ENCODE measurements around the gene PTRH1.

PTRH1 gene

DNA sequence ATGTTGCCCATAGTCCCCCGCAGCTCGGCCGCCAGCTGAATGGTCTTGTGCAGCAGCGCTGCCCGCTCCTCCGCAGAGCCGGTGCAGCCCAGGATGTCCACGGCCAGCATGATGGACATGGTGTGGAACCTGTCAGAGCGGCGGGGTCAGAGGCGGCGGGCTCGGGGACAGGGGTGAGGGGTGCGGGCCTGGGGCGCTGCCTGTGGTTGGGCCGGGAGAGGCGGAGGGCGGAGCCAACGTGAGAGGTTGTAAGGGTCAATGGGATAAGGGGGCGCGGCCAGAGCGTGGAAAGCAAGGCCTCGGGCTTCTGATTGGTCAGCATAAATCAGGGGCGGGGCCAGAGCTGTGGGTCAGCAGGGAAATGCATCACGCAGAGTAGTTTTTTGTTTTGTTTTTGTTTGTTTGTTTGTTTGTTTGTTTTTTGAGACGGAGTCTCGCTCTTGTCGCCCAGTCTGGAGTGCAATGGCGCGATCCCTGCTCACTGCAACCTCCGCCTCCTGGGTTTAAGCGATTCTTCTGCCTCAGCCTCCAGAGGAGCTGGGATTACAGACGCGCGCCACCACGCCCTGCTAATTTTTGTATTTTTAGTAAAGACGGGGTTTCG, 26.5 kb upstream of the PTRH1 start:
- DNase-seq (ENCODE audit: low spot score) = no peak

DNA sequence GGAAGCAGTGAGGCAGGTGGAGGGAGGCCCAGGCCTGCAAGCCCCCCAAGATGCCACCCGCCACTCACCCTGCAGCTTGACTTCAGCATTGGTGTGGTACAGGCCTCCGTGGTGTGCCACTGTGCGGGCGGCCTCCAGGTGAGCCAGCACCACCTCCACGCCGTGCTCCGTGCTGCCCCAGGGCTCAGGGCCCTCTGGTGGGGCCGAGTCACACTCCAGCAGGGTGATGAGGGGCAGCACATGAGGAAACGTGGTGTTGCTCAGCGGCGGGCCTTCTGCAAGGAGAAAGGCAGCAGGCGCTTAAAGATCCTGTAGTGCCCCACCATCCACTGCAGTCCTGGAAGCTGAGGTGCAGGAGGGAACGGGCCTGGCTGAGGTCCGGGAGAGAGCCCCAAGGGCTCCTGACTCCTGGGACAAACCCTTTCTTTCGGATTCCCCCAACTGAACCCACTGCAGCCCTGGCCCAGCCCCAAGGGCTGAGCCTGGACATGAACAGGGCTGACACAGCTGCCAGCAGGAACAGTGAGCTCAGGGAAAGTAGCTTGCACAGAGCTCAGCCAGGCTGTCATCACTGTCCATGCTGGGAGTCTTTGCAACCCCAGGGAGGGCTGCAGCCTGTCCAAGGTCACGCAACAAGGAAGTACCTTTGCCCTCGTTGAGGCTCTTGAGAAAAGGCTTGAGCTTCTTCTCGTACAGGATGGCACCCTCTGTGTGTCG, 24.3 kb upstream of the PTRH1 start:
- no peak for DNase-seq (ENCODE audit: low spot score)

DNA sequence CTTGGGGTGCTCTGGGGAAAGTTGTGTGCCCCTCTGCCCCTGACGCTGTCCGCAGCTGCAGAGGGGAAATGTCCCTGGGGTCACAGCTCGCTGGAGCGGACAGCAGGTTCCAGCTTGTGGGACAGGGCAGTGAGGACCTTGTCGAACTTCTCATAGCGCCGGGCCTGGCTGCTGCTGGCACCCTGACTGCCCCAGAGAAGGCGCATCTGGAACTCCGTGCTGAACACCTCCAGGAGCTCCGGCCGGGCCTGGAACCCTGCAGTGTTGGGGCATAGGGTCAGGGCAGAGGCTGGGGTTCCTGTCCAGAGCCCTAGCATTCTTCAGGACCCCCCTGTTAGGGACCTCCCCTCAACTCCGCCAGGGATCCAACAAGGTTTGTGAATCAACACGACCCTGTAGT, 23.2 kb upstream of the PTRH1 start:
- DNase-seq (ENCODE audit: low spot score) = no peak

DNA sequence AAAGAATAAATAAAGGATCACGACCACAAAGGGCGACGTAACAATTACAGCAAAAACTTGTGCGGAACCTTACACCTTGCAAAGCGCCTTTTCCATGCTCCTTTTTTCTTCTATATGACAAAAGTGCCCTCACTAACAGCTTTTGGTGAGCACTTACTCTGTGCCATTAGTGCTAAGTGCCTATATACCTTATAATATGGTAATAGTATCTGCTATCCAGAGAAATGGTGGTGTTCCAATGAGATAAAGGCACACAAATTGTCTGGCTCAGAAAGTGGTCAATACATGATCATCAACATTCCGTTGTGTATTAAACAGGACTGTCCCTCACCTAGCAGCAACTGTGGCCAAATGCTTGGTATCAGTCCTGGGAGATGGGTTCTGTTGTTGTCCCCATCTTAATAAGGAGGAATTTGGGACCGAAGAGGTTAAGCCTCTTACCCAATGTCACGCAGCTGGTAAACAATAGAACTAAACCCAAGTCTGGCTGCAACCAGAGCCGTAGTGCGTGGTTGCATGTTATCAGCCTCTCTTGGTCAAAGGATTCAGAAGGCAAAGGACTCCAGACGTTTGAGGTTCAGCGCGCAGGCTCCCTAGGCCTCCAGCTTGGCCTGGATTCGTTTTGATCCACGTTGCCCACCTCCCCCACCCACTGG, 20.2 kb upstream of the PTRH1 start:
- DNase-seq (ENCODE audit: low spot score) = no peak

DNA sequence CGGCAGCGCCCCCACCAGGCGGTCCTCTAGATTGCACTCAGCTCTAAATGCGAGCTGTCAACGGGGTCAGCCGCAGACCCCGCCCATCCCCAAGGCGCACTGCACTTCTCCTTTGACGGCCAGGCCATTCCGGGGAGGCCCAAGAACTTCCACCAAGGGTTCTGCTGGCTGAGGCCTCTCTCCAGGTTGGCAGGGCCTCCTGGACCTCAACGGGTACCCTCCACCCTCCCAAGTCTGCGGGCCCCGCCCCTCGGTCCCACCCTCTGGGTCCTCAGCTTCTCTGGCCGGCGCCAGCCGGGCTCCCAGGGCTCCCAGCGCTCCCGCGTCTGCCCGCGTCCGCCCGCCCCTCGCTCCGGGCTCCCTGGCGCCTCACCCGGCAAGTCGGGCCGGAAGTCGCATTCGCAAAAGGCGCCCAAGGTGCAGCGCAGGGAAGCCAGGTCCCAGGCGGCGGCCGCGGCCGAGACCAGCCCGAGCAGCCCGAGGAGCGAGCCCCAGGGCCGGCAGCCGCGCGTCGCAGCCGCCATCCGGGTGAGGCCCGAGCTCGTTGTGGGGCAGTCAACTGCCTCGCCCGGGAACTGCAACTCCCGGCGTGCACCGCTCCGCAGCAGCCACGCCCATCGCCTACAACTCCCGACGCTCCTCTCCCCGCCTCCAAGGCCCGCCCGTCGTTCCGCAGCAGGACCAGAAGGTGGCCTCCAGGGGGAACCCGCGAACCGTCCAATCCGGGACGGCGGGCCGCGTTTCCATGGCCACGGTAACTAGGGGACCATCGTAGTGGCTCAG, 19.5 kb upstream of the PTRH1 start, which contains the start of gene TOR2A:
TOR2A (minus strand) TSS at position 548 of the 783 bp plus-strand sequence; CDS start at position 524, 24 bp downstream.
- DNase-seq (ENCODE audit: low spot score) = peak; percentile 98

DNA sequence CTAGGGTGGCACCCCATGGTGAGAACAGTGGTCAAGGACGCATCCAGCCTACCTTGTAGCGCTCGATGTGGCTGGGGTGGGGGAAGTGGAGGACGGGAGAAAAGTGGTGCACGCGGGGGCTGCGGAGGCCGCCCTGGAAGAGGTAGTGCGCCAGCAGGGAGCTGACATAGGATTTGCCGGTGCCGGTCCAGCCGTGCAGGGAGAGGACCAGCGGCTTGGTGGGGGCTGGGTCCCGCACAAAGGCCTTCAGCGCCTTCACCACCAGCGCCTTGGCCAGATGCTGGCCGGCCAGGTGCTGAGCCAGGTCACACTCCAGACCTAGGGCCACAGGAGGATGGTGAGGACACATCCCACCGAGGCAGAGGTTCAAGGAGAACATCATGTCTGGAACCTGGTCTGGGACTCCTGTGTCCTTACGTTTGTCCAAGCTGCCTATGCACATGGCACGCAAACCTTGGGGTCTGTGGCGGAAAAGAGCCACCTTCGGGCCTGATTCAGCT, 18.8 kb upstream of the PTRH1 start:
- no peak for DNase-seq (ENCODE audit: low spot score)

DNA sequence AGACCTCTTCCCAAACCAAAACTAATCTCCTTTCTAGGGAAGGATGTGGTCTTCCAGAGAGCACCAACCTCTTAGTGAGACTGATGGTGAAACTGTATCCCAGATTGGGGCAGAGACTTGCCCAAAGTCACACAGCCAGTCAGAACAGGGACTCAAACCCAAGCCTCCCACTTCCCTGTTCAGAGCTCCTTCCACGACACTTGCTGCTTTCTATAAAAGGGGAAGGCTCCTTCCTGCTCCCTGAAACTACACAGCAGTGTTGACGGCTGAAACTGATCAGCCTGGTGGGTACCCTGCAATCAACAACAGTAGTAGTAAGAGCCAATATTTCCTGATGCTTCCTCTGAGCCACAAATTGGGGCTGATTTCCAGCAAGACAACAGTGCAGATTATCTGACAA, 18.2 kb upstream of the PTRH1 start:
- no peak for DNase-seq (ENCODE audit: low spot score)

DNA sequence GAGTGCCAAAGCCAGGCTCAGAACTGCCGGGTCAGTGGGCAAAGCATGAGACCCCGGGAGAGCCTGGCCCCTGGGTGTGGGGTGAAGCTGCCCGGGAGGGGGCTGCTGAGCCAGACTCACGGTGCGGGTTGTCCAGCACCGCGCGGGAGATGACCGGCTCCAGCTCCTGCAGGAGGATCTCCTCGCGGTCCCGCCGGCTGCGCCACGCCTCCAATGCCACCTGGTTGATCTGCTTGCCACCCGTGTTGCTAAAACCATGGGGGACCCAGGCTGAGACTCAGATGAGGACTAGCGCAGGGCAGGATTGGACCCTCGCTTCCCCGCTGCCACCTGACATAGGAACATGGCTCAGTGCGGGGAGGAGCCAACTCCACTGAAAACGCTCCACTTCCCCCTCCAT, 17.0 kb upstream of the PTRH1 start:
- DNase-seq (ENCODE audit: low spot score) = no peak

DNA sequence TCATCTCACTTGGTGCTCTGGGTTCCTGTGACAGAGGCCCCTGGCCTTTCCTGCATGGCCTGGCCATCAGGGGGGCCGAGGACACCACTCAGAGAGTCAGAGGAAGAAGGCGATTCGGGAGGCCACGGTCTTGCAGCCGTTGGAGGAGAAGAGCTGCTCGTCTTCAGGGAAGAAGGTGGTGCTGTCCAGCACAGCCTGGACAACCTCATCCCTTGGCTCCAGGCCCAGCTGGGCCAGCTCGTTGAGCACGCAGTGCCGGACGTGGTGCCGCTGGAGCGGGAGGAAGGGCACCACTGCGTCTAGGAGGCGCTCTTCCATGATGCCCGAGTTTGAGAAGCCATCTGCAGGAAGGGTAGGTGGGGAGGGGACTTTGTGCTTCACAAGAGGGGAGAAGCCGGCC, 16.5 kb upstream of the PTRH1 start:
- DNase-seq (ENCODE audit: low spot score) = no peak

DNA sequence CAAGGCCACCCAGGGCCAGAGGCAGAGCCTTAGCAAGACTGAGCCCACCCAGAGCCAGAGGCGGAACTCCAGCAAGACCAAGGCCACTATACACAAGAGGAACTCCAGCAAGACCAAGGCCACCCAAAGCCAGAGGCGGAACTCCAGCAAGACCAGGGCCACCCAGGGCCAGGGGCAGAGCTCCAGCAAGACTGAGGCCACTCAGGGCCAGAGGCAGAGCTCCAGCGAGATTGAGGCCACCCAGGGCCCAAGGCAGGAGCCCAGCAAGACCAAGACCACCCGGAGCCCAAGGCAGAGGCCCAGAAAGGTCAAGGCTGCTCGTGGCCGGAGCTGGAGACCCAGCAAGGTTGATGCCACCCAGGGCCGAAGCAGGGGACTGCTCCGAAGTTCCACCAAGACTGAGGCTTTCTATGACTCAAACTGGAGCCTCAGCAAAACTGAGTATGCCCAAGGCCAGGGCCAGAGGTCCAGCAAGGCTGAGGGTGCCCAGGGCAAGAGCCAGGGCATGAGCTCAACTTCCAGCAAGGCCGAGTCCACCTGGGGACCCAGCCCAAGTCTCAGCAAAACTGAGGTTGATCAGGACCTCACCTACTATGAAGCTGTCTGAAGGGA, 15.4 kb upstream of the PTRH1 start:
- no peak for DNase-seq (ENCODE audit: low spot score)

DNA sequence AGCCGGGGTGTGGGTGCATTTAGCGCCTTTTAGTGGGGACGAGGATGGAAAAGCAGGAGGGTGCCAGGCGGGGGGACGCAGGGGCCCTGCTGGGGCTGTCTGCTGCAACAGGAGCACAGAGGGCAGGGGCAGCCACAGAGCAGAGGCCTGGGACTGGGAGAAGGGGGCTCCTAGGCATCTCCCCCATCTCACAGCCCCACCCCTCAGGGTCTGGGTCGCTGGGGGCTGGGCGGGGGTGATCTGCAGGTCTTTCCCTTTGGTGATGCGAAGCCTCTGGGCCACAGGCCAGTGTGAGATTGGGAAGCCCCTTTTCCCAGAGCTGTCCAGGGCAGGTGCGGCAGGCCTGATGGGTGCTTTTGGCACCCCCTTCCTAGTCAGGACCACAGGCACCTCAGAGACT, 14.8 kb upstream of the PTRH1 start:
- DNase-seq (ENCODE audit: low spot score) = no peak

DNA sequence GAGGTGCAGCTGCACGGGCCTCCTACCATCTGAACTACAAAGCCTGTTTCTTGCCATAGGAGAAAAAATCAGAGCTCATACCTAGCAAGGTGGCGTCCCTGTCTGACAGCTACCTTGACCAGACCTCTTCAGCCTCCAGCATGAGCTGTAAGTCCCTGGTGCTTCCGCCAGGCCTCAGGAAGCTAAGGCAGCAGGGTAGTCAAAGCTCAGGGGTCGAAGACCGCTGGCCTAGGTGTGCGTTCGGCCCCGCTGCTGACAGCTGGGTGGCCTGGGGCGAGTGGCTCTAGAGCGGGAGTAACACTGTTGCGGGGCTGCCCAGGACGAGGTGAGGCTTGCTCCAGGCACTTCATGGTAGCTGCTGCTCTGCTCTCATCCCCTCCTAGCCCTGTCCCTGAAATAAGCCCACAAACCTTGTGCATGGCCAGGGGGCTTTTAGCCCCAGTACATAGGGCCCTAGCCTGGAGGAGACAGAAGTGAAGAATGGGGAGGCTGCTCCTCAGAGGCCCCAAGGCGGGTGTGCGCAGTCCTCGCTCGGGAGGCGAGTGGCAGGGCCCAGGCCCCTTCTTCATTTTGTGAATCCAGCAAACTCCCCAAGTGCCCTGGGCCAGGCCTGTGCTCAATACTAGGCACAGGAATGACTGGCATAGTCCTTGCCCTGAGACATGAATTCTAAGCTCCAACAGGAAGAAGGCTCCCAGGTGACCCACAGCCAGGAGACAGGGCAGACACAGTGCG, 14.2 kb upstream of the PTRH1 start:
- DNase-seq (ENCODE audit: low spot score) = no peak

DNA sequence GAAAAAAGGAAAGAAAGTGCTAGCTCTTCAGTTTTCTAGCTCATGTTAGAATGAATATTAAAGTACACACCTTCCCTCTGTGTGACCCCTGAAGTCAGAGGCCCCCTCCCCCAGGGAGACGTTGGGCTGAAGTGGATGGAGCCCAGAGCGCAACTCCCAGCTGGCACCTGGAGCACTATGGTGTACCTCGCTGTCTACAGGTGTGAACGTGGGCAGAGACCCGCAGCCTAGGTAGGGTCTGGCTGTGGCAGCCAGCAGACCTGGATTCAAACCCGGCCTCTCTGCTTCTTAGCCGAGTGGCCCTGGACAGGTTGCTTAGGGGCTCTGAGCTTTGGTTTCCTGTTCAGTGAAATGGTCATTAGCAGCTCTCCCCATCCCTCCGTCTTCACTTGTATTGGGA, 13.3 kb upstream of the PTRH1 start:
- DNase-seq (ENCODE audit: low spot score) = no peak

DNA sequence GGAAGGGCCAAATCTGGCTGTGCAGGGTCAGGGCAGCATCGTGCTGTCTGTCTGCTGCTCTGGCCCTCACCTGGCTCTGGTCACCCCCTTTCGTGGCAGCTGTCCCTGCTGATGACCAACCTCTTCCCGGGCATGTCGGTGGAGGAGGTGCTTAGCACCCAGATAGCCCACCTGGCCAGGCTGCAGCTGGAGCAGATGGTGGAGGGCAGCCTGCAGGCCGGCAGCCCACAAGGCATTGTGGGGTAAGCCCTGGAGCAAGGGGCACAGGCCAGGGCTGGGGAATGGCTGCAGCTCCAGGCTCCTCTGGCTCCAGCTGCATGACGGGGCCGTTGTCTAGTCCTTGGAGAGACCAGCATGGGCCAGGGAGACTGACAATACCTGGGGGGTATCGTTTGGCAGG, 11.4 kb upstream of the PTRH1 start:
- DNase-seq (ENCODE audit: low spot score) = no peak

DNA sequence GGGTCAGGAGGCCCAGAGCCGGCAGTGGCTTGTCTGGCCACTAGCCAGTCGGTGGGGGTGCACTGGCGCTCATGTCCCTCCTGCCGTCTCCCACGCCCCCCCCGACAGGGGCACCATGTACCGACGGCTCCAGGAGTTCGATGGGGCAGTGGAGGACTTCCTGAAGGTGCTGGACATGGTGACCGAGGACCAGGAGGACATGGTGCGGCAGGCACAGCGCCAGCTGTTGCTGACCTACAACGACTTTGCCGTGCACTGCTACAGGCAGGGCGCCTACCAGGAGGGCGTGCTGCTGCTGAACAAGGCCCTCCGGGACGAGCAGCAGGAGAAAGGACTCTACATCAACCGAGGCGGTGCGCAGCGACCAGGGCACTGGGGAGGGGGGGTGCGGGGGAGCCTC, 8.5 kb upstream of the PTRH1 start:
- no peak for DNase-seq (ENCODE audit: low spot score)

DNA sequence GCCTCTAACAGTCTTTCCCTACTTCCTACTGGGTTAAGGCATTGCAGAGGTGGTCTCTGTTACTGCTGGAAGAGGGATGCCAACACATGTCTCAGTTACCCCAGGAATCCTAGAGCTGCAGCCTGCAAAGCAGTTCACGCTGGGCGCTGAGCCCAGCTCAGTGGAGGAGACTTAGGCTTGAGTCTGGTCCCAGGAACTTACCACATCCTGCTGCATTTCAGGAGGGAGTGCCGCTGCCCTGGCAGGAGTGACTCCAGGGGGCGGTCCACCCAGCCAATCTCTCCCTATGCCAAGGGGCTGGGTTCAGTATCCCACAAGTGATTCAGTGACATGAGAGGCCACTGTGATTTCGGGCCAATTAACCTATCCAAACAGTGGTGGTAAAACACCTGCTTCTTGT, 8.0 kb upstream of the PTRH1 start:
- no peak for DNase-seq (ENCODE audit: low spot score)

DNA sequence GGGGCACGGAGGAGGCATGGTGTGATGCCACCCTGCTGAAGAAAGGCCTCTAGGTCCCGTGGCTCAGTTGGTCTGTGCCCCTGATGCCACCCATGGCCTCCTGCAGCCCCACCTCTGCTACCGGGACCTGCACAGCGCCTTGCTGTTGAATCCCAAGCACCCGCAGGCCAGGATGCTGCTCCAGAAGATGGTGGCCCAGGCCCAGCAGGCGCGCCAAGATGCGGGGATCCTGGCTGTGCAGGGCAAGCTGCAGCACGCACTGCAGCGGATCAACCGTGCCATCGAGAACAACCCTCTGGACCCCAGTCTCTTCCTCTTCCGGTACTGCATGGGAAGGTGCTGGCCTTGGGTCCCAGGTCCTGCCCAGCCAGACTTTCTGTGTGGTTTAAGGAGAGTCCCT, 7.5 kb upstream of the PTRH1 start:
- no peak for DNase-seq (ENCODE audit: low spot score)

DNA sequence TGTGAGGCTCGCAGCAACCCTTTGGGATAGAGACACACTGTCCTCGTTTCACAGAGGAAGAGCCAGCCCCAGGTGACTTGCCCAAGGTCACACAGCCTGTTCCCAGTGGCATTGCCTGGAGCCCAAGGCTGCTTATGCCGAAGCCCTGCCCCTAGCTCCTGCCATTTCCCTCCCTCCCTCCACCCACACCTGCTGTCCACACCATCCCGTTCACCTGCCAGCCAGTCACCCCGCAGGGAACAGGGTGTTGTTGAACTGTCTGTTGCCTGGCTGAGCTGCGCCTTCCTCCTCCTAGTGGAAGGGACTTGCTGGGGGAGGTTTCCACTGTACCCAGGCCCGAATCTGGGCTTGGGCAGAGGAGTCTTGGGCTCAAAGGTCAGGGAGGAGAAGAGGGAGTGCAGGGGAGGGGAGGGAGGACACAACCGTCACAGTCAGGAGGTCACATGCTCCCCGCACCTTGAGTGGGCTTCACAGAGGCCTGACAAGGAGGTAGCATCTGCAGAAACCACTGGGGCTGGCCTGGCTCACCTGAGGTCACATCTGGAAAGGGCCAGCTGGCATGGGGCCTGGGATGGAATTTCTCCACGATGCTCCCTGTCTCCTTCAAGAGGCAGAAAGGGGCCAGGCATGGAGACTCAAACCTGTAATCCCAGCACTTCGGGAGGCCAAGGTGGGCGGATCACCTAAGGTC, 6.7 kb upstream of the PTRH1 start:
- no peak for DNase-seq (ENCODE audit: low spot score)

DNA sequence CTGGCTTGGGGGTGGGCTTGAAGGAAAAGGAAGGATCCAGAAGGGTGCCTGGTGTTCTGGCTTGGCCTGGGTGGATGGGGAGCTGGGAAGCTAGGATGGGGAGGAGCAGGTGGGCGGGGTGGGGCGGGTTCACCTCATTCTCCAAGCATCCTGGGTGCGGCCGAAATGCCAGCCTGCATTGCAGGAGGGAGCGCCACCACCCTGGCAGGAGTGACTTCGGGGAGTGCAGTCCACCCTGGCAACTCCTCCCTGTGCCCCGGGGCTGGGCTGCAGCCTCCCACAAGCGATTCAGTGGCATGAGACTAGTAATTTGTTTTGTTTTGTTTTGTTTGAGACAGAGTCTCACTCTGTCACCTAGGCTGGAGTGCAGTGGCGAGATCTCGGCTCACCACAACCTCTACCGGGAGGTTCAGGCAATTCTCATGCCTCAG, 5.9 kb upstream of the PTRH1 start:
- no peak for DNase-seq (ENCODE audit: low spot score)

DNA sequence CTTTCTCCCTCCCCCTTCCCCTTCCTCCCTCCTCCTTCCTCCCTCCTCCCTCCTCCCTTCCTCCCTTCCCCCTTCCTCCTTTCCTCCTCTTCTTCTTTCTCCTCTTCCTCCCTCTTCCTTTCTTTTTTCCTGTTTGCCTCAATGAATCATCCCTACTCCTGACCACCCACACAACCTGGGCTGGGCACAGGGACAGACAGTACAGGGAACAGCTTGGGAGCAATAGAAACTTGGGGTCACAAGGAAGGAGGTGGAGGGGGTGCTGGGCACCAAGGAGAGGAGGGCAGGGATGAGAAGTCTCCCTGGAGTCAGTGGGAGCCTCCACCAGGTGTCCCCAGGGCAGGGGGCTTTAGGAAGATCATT, 5.4 kb upstream of the PTRH1 start:
- DNase-seq (ENCODE audit: low spot score) = no peak

All from NAMALWA (cell line).